HepG2 (cell line): ENCODE measurements around the gene UFSP2. TPM values are rescaled to one million over a fixed set of nuclear protein-coding genes. Genes with fewer than 3 reads are reported as not detected.
A peak's percentile ranks its signal among the peaks of the same experiment; 100 is the strongest.

Source experiments
- ATAD3A ChIP-seq: sonication (generic); formaldehyde crosslinking; IDR thresholded peaks from 2 replicates; pipeline ENCODE4 v1.4.0; 2020; ENCODE audit warnings: missing genetic modification reagents
- BRD4 ChIP-seq: sonication (generic); formaldehyde crosslinking; IDR thresholded peaks from 2 replicates; pipeline ENCODE4 v1.4.0; 2020; ENCODE audit warnings: missing genetic modification reagents
- EED ChIP-seq: sonication (generic); formaldehyde crosslinking; IDR thresholded peaks from 2 replicates; pipeline ENCODE4 v1.5.0; 2020; ENCODE audit warnings: mild to moderate bottlenecking, missing genetic modification reagents
- HNF4A ChIP-seq: sonication (generic); formaldehyde crosslinking; IDR thresholded peaks from 2 replicates; pipeline ENCODE4 v1.4.0; 2020; ENCODE audit warnings: missing genetic modification reagents
- TEAD3 ChIP-seq: optimal IDR thresholded peaks from 2 replicates; pipeline ENCODE3; 2016; ENCODE audit warnings: borderline replicate concordance
- ZFP82 ChIP-seq: sonication (generic); formaldehyde crosslinking; IDR thresholded peaks from 2 replicates; pipeline ENCODE4 v1.5.1; 2020; ENCODE audit warnings: mild to moderate bottlenecking, missing genetic modification reagents, borderline replicate concordance
- ZNF124 ChIP-seq: sonication (generic); formaldehyde crosslinking; IDR thresholded peaks from 2 replicates; pipeline ENCODE4 v1.4.0; 2020; ENCODE audit warnings: missing genetic modification reagents
- ZNF329 ChIP-seq: sonication (generic); formaldehyde crosslinking; IDR thresholded peaks from 2 replicates; pipeline ENCODE4 v1.9.0; 2021; ENCODE audit warnings: low read depth, mild to moderate bottlenecking, missing genetic modification reagents
- ZNF660 ChIP-seq: sonication (generic); formaldehyde crosslinking; IDR thresholded peaks from 2 replicates; pipeline ENCODE4 v1.5.1; 2020; ENCODE audit warnings: mild to moderate bottlenecking, low read depth, missing genetic modification reagents, borderline replicate concordance
- polyA plus RNA-seq, 8 experiments: library from polyadenylated mRNA; depleted of rRNA in 3 of 8; stranded (reverse) in 7 of 8; unstranded in 1 of 8; fragments of >200 nt; fragmentation: Illumina TruSeq in 4 of 8; extraction: Trizol in 4 of 8; gene quantifications; 2 replicates each; pipeline versions ENCODE4 v1.2.1 to v1.2.3, GENCODE V29; 2011 to 2016; ENCODE audit warnings: low read depth in 4 of 8, missing spikeins in 1 of 8, mixed read lengths in 1 of 8; ENCODE audit not compliant: insufficient read depth in 1 of 8
- total RNA-seq, 5 experiments: library from RNA; depleted of rRNA; stranded (reverse); fragments of >200 nt; fragmentation: Illumina TruSeq; extraction: Trizol; gene quantifications; 2 replicates each; pipeline ENCODE4 v1.2.3, GENCODE V29; 2016; ENCODE audit warnings: low read depth in 1 of 5
- TF ChIP-seq, protein P1 (sequence below), 2 experiments: sonication (generic) in 1 of 2; formaldehyde crosslinking in 1 of 2; IDR thresholded peaks; 2 replicates each; pipeline versions ENCODE4 v1.5.1 to v1.6.1; 2011 to 2020; ENCODE audit warnings: borderline replicate concordance in 1 of 2, low read depth in 1 of 2, low read length in 1 of 2, mild to moderate bottlenecking in 1 of 2, missing genetic modification reagents in 1 of 2, moderate library complexity in 1 of 2
- TF ChIP-seq, protein P2 (sequence below): sonication (generic); formaldehyde crosslinking; IDR thresholded peaks from 2 replicates; pipeline ENCODE4 v1.9.0; 2021; ENCODE audit warnings: missing genetic modification reagents, mild to moderate bottlenecking, borderline replicate concordance
- TF ChIP-seq, protein P3 (sequence below): sonication (generic); formaldehyde crosslinking; IDR thresholded peaks from 2 replicates; pipeline ENCODE4 v1.4.0; 2020; ENCODE audit warnings: mild to moderate bottlenecking, missing genetic modification reagents
- TF ChIP-seq, protein P4 (sequence below): sonication (generic); formaldehyde crosslinking; IDR thresholded peaks from 2 replicates; pipeline ENCODE4 v1.4.0; 2020; ENCODE audit warnings: missing genetic modification reagents, mild to moderate bottlenecking, borderline replicate concordance
- TF ChIP-seq, protein P5 (sequence below): sonication (generic); formaldehyde crosslinking; IDR thresholded peaks from 2 replicates; pipeline ENCODE4 v1.5.0; 2020; ENCODE audit warnings: mild to moderate bottlenecking, missing genetic modification reagents

The UFSP2 gene
- total and polyA plus RNA-seq, 2 of the 13 experiments (the other 11 are each of a cell fraction or from before 2014, with no cell fraction given), result 24.1 to 32.3 TPM

DNA sequence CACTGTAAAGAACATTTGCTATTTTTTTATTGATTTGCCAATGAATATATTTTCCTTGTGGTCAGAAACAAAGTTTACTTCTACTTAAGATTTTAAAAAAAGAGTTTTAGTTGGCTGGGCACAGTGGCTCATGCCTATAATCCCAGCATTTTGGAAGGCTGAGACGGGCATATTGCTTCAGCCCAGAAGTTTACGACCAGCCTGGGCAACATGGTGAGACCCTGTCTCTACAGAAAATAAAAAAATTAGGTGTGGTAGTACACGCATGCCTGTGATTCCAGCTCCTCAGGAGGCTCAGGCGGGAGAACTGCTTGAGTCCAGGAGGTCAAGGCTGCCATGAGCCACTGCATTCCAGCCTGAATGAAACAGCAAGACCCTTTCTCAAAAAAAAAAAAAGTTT lies 66.8 kb downstream of the UFSP2 start (continued):
- TF ChIP-seq, protein P1, sequence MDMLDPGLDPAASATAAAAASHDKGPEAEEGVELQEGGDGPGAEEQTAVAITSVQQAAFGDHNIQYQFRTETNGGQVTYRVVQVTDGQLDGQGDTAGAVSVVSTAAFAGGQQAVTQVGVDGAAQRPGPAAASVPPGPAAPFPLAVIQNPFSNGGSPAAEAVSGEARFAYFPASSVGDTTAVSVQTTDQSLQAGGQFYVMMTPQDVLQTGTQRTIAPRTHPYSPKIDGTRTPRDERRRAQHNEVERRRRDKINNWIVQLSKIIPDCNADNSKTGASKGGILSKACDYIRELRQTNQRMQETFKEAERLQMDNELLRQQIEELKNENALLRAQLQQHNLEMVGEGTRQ (IDR thresholded peaks at IDR 0.05; ENCODE audit: low read depth, low read length), result no peak
- TF ChIP-seq, protein P1 (CRISPR knock-in tag; IDR thresholded peaks at IDR 0.05; ENCODE audit: borderline replicate concordance), result no peak
- TF ChIP-seq ZNF660 (CRISPR knock-in tag) (no peak), ATAD3A (CRISPR knock-in tag) (no peak), BRD4 (CRISPR knock-in tag) (no peak), ZNF124 (CRISPR knock-in tag) (no peak), ZFP82 (no peak), ZNF329 (no peak), HNF4A (CRISPR knock-in tag) (0 out of 2 replicates have a peak, but pooled peaks have one; percentile 17), TEAD3 (peak; percentile 57), EED (CRISPR knock-in tag) (no peak)
- TF ChIP-seq, protein P2, sequence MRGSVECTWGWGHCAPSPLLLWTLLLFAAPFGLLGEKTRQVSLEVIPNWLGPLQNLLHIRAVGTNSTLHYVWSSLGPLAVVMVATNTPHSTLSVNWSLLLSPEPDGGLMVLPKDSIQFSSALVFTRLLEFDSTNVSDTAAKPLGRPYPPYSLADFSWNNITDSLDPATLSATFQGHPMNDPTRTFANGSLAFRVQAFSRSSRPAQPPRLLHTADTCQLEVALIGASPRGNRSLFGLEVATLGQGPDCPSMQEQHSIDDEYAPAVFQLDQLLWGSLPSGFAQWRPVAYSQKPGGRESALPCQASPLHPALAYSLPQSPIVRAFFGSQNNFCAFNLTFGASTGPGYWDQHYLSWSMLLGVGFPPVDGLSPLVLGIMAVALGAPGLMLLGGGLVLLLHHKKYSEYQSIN (CRISPR knock-in tag), result no peak
- TF ChIP-seq, protein P3, sequence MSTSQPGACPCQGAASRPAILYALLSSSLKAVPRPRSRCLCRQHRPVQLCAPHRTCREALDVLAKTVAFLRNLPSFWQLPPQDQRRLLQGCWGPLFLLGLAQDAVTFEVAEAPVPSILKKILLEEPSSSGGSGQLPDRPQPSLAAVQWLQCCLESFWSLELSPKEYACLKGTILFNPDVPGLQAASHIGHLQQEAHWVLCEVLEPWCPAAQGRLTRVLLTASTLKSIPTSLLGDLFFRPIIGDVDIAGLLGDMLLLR (CRISPR knock-in tag), result no peak
- TF ChIP-seq, protein P4, sequence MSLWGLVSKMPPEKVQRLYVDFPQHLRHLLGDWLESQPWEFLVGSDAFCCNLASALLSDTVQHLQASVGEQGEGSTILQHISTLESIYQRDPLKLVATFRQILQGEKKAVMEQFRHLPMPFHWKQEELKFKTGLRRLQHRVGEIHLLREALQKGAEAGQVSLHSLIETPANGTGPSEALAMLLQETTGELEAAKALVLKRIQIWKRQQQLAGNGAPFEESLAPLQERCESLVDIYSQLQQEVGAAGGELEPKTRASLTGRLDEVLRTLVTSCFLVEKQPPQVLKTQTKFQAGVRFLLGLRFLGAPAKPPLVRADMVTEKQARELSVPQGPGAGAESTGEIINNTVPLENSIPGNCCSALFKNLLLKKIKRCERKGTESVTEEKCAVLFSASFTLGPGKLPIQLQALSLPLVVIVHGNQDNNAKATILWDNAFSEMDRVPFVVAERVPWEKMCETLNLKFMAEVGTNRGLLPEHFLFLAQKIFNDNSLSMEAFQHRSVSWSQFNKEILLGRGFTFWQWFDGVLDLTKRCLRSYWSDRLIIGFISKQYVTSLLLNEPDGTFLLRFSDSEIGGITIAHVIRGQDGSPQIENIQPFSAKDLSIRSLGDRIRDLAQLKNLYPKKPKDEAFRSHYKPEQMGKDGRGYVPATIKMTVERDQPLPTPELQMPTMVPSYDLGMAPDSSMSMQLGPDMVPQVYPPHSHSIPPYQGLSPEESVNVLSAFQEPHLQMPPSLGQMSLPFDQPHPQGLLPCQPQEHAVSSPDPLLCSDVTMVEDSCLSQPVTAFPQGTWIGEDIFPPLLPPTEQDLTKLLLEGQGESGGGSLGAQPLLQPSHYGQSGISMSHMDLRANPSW (CRISPR knock-in tag), result no peak
- TF ChIP-seq, protein P5, sequence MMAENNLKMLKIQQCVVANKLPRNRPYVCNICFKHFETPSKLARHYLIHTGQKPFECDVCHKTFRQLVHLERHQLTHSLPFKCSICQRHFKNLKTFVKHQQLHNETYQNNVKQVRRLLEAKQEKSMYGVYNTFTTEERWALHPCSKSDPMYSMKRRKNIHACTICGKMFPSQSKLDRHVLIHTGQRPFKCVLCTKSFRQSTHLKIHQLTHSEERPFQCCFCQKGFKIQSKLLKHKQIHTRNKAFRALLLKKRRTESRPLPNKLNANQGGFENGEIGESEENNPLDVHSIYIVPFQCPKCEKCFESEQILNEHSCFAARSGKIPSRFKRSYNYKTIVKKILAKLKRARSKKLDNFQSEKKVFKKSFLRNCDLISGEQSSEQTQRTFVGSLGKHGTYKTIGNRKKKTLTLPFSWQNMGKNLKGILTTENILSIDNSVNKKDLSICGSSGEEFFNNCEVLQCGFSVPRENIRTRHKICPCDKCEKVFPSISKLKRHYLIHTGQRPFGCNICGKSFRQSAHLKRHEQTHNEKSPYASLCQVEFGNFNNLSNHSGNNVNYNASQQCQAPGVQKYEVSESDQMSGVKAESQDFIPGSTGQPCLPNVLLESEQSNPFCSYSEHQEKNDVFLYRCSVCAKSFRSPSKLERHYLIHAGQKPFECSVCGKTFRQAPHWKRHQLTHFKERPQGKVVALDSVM, result peak; percentile 67
